Measurements from ENCODE around the gene TRNP1.
"Not testable (repeated sequence)": the region's sequence is repeated elsewhere in the genome, so short reads cannot be mapped to it uniquely, and the experiment has no call there.

The TRNP1 gene

DNA sequence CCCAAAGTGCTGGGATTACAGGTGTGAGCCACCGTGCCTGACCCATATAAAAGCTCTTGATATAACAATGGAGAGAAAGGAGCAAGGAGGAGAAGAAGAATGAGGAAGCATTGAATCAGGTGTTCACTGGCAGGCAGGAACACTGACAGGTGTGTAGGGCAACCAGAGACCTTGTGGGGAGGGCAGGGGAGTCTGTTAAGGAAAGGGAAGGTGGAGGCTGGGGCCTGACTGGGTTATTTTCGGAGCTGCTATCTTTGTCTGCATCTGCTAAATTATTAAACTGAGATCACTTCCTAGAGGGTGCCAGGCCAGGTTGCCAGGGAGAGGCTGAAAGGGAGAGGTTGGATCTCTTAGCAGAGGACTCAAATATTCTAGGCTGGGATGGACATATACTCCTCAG lies 6.8 kb upstream of the TRNP1 start:
- H3K9me3 Mint-ChIP-seq, result no peaks in the 10 kb centered on the region
- peaks cover 1% of the 10 kb centered on the region for H3K4me1 Mint-ChIP-seq
- no peak overlapping the region for H3K4me3 Mint-ChIP-seq
- no peaks in the 10 kb centered on the region for H3K36me3 Mint-ChIP-seq (ENCODE audit: low read depth)
- no peak overlapping the region for H3K27ac Mint-ChIP-seq
- H3K27me3 Mint-ChIP-seq (ENCODE audit: low read depth), result peaks cover 60% of the 10 kb centered on the region
- TF ChIP-seq, protein P1, sequence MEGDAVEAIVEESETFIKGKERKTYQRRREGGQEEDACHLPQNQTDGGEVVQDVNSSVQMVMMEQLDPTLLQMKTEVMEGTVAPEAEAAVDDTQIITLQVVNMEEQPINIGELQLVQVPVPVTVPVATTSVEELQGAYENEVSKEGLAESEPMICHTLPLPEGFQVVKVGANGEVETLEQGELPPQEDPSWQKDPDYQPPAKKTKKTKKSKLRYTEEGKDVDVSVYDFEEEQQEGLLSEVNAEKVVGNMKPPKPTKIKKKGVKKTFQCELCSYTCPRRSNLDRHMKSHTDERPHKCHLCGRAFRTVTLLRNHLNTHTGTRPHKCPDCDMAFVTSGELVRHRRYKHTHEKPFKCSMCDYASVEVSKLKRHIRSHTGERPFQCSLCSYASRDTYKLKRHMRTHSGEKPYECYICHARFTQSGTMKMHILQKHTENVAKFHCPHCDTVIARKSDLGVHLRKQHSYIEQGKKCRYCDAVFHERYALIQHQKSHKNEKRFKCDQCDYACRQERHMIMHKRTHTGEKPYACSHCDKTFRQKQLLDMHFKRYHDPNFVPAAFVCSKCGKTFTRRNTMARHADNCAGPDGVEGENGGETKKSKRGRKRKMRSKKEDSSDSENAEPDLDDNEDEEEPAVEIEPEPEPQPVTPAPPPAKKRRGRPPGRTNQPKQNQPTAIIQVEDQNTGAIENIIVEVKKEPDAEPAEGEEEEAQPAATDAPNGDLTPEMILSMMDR (IDR thresholded peaks at IDR 0.05; ENCODE audit: unreplicated experiment in 3 of 3), result no peak

DNA sequence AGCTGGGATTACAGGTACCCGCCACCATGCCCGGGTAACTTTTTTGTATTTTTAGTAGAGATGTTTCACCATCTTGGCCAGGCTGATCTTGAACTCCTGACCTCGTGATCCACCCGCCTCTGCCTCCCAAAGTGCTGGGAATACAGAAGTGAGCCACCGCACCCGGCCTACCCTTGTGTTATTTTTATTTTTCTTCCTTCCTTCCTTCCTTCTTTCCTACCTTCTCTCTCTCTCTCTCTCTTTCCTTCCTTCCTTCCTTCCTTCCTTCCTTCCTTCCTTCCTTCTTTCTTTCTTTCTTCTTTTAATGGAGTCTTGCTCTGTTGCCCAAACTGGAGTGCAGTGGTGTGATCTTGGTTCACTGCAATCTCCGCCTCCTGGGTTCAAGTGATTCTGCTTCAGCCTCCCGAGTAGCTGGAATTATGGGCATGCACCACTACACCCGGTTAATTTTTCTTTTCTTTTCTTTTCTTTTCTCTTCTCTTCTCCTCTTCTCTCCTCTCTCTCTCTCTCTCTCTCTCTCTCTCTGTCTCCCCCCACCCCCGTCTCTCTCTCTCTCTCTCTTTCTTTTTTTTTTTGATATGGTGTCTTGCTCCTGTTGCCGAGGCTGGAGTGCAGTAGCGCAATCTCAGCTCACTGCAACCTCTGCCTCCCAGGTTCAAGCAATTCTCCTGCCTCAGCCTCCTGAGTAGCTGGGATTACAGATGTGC lies 3.9 kb upstream of the TRNP1 start:
- H3K27ac Mint-ChIP-seq; H3K4me1 Mint-ChIP-seq; H3K4me3 Mint-ChIP-seq; H3K9me3 Mint-ChIP-seq; H3K36me3 Mint-ChIP-seq (ENCODE audit: low read depth): not testable (repeated sequence)
- peaks cover 62% of the 10 kb centered on the region for H3K27me3 Mint-ChIP-seq (ENCODE audit: low read depth)

DNA sequence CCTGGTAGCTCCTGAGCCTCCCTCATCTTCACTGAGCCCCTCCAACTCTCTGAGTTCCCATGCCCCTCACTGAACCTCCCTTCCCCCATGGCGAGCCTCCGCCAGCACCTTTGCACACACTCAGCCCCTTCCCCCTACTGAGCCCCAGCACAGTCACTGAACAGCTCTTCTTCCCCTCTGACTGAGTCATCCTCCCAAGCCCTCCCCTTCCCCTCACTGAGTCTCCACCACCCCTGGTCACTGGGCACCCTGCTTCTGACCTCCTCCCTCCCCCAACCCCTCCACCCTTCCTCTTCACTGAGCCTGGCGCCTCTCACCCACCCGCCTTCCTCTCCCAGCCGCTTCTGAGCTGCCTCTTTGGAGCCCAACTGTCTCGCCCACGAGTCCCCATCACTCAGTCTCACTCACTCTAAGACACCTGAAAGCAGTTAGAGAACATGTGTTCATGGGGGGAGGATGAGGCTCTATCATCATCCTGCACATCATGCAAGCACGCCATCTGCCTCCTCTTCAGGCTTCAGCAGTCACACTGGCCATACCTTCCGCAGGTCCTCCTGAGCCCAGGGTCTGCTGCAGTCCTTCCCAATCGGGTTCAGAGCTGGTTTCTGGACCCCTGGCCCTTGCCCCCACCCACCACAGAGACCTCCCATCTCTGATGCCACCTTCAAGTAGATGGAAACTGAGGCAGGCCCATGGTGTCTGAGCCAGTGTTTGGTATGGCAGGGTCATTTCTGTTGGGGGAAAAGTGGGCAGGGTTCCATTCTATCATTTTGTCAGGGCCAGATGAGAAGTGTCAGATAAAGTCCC lies 2.0 kb upstream of the TRNP1 start:
- Mint-ChIP-seq H3K27me3 (ENCODE audit: low read depth) (peaks cover 73% of the 10 kb centered on the region), H3K36me3 (ENCODE audit: low read depth) (no peaks in the 10 kb centered on the region), H3K27ac (no peak overlapping the region), H3K9me3 (no peaks in the 10 kb centered on the region), H3K4me3 (peak overlapping the region; percentile 14 to 31 (median 29)), H3K4me1 (peaks cover 14% of the 10 kb centered on the region)
- TF ChIP-seq, protein P1 (IDR thresholded peaks at IDR 0.05; ENCODE audit: unreplicated experiment in 3 of 3), result no peak

DNA sequence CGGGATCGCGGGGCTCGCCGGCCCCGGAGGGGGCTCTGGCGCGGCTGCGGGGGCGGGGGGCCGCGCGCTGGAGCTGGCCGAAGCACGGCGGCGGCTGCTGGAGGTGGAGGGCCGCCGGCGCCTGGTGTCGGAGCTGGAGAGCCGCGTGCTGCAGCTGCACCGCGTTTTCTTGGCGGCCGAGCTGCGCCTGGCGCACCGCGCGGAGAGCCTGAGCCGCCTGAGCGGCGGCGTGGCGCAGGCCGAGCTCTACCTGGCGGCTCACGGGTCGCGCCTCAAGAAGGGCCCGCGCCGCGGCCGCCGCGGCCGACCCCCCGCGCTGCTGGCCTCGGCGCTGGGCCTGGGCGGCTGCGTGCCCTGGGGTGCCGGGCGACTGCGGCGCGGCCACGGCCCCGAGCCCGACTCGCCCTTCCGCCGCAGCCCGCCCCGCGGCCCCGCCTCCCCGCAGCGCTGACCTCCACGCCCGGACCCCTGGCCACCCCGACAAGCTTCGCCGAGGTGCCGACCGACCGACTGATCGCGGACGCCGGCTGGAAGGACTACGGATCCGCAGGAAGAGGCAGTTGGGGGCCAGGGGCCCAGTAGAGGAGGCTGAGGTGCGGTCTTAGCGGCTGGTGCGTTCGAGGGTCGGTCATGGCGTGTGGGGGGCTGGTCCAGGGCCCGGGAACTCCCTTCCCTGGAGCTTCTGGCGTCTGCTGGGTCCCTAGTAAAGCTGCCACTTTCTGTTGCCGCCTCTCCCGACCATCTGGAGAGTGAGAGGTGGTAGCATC lies 711 bp downstream of the TRNP1 start:
- TF ChIP-seq, protein P1 (IDR thresholded peaks at IDR 0.05; ENCODE audit: unreplicated experiment in 3 of 3), result no peak
- Mint-ChIP-seq H3K27me3 (ENCODE audit: low read depth) (peaks cover 73% of the 10 kb centered on the region), H3K9me3 (no peaks in the 10 kb centered on the region), H3K4me1 (peaks cover 24% of the 10 kb centered on the region), H3K4me3 (peak overlapping the region; percentile 81 to 89 (median 87)), H3K36me3 (ENCODE audit: low read depth) (no peaks in the 10 kb centered on the region), H3K27ac (peak overlapping the region in 1 of 3 experiments; percentile 69)

DNA sequence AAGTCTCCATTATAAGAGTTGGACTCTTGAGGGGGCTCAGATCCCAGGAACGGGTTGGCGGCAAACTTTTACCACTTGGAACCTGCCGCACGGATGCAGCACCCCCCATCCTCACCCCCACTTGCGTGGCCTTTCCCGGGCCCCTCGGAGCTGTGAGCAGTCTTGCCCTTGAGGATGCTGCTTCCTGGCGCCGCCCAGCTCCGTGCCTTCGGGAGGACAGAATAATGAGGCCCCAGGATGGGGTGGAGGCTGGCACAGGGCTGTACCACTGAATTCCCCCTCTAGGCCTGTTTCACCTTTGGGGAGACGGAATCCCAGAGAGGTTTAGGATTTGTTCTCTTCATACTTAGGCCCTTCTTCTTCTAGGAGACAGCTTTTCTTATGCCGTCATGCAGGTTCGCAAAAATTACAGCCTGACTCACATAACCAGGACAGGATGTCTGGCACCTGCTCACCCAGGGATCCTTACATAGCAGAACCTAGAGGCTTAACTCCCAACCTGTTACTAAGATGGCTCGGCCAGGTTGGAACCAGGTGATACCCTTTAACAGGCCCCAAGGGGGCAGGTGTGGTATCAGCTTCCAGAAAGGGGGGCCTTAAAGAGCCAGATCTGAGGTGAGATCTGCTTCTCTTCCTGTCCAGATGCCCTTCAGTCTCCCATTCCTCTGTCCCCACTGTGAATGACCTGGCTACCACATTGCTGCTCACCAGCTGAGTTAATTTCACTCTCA lies 1.5 kb downstream of the TRNP1 start:
- peaks cover 68% of the 10 kb centered on the region for H3K27me3 Mint-ChIP-seq (ENCODE audit: low read depth)
- peak overlapping the region; percentile 81 to 89 (median 87) for H3K4me3 Mint-ChIP-seq
- TF ChIP-seq, protein P1 (IDR thresholded peaks at IDR 0.05; ENCODE audit: unreplicated experiment in 3 of 3), result no peak
- no peaks in the 10 kb centered on the region for H3K9me3 Mint-ChIP-seq
- H3K36me3 Mint-ChIP-seq (ENCODE audit: low read depth), result no peaks in the 10 kb centered on the region
- peaks cover 32% of the 10 kb centered on the region for H3K4me1 Mint-ChIP-seq
- H3K27ac Mint-ChIP-seq, result peak overlapping the region in 1 of 3 experiments; percentile 69
